IPS-15b (cell line): ENCODE measurements around the gene MRPS34.

Experiments
- H3K27me3 ChIP-seq: one replicate; pipeline ENCODE4 v1.6.1; 2013; ENCODE audit warnings: low read length; ENCODE audit not compliant: control insufficient read depth, insufficient read depth
- H3K36me3 ChIP-seq: one replicate; pipeline ENCODE4 v1.6.1; 2013; ENCODE audit warnings: low read length; ENCODE audit not compliant: control insufficient read depth, insufficient read depth
- H3K4me1 ChIP-seq: one replicate; pipeline ENCODE4 v1.6.1; 2013; ENCODE audit warnings: mild to moderate bottlenecking, low read length; ENCODE audit not compliant: control insufficient read depth, insufficient read depth
- H3K4me3 ChIP-seq: one replicate; pipeline ENCODE4 v1.5.1; 2013; ENCODE audit warnings: low read depth, low read length
- H3K9ac ChIP-seq: one replicate; pipeline ENCODE4 v1.6.1; 2013; ENCODE audit warnings: low read depth, mild to moderate bottlenecking, low read length
- H3K9me3 ChIP-seq: one replicate; pipeline ENCODE4 v1.6.1; 2013; ENCODE audit warnings: mild to moderate bottlenecking, low read length; ENCODE audit not compliant: control insufficient read depth, insufficient read depth

The MRPS34 gene

DNA sequence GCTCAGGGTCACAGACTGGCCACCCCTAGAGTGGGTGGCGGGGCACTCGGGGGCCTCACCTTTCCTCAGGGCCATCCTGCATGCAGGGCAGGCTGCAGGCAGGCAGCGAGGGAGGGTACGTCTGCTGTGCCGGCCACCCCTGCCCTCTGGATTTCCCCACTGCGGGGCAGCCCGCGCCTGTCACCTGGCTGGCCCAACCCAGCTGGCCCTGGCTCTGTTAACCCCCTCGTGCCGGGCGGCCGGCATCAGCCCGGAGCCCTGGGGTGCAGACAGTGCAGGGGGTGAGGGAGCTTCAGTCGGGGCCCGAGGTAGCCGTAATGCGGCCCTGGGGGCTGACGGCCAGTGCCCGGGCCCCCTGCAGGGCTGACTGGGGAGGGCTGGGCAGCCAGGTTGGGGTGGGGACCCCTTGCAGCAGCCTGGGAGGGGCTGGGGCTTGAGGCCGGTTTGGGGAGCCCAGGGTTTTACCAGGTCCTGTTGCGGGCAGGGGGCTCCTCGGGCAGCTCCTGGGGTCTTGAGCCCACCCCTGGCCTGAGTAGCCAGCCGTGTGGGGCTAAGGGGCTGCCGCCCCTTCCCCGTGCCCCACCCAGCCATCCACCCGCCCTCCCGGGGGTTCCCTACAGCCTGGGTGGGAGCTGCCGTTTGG is 20.8 kb upstream of the MRPS34 start, which contains the start of gene IGFALS:
IGFALS (minus strand) TSS at position 128 of the 643 bp plus-strand sequence; CDS start at position 75, 53 bp downstream.
- Histone ChIP-seq H3K9me3 (no peaks in the 10 kb centered on the region), H3K9ac (no peak within 1 kb of the TSS), H3K4me1 (no peaks in the 10 kb centered on the region), H3K27me3 (no peaks in the 10 kb centered on the region), H3K4me3 (no peak within 1 kb of the TSS), H3K36me3 (peaks cover 21% of the 10 kb centered on the region)

GRCh38 chr16:1792836-1793577 is 20.1 kb upstream of the MRPS34 start:
- H3K9me3 ChIP-seq, result no peaks in the 10 kb centered on the region
- no peak overlapping the region for H3K9ac ChIP-seq
- H3K4me3 ChIP-seq, result no peak overlapping the region
- no peaks in the 10 kb centered on the region for H3K4me1 ChIP-seq
- H3K27me3 ChIP-seq, result no peaks in the 10 kb centered on the region
- H3K36me3 ChIP-seq, result peaks cover 28% of the 10 kb centered on the region

GRCh38 chr16:1791943-1792812 is 19.2 kb upstream of the MRPS34 start:
- H3K9me3 ChIP-seq, result no peaks in the 10 kb centered on the region
- no peaks in the 10 kb centered on the region for H3K27me3 ChIP-seq
- H3K4me1 ChIP-seq, result no peaks in the 10 kb centered on the region
- no peak overlapping the region for H3K4me3 ChIP-seq
- H3K36me3 ChIP-seq, result peaks cover 35% of the 10 kb centered on the region
- H3K9ac ChIP-seq, result no peak overlapping the region

GRCh38 chr16:1791256-1791942 is 18.5 kb upstream of the MRPS34 start:
- Histone ChIP-seq H3K9ac (no peak overlapping the region), H3K4me1 (no peaks in the 10 kb centered on the region), H3K27me3 (no peaks in the 10 kb centered on the region), H3K4me3 (no peak overlapping the region), H3K36me3 (peaks cover 41% of the 10 kb centered on the region), H3K9me3 (no peaks in the 10 kb centered on the region)

DNA sequence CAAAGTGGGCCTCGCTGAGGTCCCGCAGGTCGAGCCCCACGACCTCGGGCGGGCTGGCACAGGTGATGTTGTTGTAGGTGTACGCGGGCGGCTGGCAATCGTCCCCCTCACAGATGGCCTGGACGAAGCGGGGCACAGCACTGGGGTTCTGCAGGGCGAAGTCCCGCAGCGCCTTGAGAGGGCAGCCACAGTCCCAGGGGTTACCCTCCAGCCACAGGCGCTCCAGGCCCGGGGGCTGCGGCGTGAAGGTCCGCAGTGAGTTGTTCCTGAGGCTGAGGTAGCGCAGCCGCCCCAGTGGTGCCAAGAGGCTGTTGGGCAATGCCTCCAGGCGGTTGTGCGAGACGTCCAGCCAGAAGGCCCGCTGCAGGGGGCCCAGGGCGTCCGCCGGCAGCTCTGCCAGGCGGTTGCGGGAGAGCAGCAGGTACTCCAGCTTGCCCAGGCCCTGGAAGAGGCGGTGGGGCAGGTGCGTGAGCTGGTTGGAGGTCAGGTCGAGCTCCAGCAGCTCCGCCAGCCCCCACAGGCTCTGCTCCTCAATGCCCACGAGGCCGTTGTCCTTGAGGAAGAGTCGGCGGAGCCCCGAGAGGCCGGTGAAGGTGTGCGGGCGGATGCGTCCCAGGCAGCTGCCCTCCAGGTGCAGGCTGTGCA is 17.8 kb upstream of the MRPS34 start:
- Histone ChIP-seq H3K4me3 (no peak overlapping the region), H3K9ac (no peak overlapping the region), H3K4me1 (no peaks in the 10 kb centered on the region), H3K36me3 (peaks cover 43% of the 10 kb centered on the region), H3K9me3 (no peaks in the 10 kb centered on the region), H3K27me3 (no peaks in the 10 kb centered on the region)

DNA sequence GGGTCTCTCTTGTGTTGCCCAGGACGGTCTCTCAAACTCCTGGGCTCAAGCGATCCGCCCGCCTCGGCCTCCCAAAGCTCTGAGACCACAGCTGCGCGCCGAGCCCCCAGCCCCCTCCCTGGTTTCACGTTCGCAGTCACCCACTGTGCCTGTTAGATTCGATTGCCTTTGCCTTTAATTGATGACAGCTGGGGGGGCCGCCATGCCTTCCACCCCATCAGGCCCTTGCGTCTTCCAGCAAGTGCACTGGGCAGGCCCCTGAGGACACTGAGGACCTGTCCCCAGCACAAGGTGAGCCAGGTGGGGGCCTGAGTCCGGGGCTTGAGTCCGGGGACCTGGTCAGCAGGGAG is 17.3 kb upstream of the MRPS34 start:
- Histone ChIP-seq H3K36me3 (peaks cover 45% of the 10 kb centered on the region), H3K9ac (no peak overlapping the region), H3K9me3 (no peaks in the 10 kb centered on the region), H3K4me1 (no peaks in the 10 kb centered on the region), H3K27me3 (no peaks in the 10 kb centered on the region), H3K4me3 (no peak overlapping the region)

DNA sequence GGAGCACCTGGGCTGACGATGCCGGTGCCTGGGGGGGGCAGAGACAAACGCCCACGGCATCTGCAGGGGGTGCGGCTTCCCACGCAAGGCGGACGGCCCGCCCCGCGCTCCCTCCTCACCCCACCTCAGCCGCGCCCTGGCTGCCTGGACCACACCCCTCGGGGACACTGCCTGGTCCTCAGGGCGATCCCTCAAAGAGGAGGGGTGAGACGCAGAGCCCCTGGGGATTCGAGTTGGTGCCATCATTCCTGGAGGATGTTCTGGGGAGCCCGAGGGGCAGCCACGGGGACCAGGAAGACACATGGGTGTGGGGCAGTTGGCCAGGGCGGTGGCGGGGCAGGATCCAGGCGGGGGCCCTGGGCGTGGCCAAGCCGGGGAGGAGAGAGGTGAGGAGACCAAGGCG is 16.7 kb upstream of the MRPS34 start:
- Histone ChIP-seq H3K9ac (no peak overlapping the region), H3K4me1 (no peaks in the 10 kb centered on the region), H3K4me3 (no peak overlapping the region), H3K36me3 (peaks cover 47% of the 10 kb centered on the region), H3K27me3 (no peaks in the 10 kb centered on the region), H3K9me3 (no peaks in the 10 kb centered on the region)

DNA sequence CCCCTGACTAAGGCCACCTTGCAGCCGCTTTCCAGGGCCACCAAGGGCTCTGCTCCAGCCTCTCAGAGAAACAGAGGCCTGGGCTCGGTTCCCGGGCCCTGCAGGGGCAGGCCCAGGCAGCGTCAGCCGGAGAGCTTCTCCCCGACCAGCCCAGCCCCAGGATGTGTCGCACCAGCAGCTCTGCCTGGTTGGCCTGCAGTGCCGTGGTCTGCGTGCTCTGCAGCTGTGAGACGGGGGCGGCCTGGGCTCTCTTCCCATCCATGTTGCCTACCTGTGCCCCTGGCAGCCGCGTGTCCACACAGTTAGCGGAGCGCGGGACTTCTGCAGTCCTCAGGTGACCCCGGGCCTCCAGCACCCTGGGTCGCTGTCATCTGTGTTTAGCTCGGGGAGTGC is 15.8 kb upstream of the MRPS34 start:
- H3K9ac ChIP-seq, result no peak overlapping the region
- H3K4me1 ChIP-seq, result no peaks in the 10 kb centered on the region
- no peak overlapping the region for H3K4me3 ChIP-seq
- H3K9me3 ChIP-seq, result no peaks in the 10 kb centered on the region
- H3K36me3 ChIP-seq, result peaks cover 47% of the 10 kb centered on the region
- no peaks in the 10 kb centered on the region for H3K27me3 ChIP-seq

DNA sequence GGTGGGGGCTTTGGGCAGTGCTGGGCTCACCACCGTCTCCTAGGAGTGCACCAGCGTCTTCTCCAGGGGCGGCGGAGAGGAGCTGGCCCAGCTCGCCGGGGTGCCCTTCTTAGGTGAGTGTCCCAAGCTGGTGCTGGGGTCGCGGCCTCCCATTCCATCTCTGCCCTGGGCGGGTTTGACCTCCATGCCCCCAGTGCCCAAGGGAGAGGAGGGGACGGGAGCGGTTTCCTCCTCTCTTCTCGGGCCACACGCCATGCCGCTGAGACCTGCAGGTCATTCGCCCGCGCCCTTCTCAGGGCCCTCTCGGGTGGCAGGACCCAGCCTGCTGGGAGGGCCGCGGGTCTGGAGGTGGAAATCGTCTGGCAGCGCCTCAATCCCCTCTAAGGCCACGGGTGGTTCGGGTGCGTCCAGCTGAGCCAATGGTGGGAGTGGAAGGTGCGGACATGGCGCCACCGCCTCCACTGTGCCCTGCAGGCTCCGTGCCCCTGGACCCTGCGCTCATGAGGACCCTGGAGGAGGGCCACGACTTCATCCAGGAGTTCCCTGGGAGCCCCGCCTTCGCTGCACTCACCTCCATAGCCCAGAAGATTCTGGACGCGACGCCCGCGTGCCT is 15.3 kb upstream of the MRPS34 start:
- H3K4me3 ChIP-seq, result no peak overlapping the region
- H3K27me3 ChIP-seq, result no peaks in the 10 kb centered on the region
- H3K4me1 ChIP-seq, result no peaks in the 10 kb centered on the region
- H3K9me3 ChIP-seq, result no peaks in the 10 kb centered on the region
- peaks cover 47% of the 10 kb centered on the region for H3K36me3 ChIP-seq
- H3K9ac ChIP-seq, result no peak overlapping the region

- H3K4me3 ChIP-seq, result no peak overlapping the region
- H3K9ac ChIP-seq, result no peak overlapping the region
- no peaks in the 10 kb centered on the region for H3K27me3 ChIP-seq
- peaks cover 44% of the 10 kb centered on the region for H3K36me3 ChIP-seq
- no peaks in the 10 kb centered on the region for H3K4me1 ChIP-seq
- no peaks in the 10 kb centered on the region for H3K9me3 ChIP-seq
Observed at GRCh38 chr16:1787322-1788094, 14.6 kb upstream of the MRPS34 start.
